Pancreas (tissue), 10 donors: ENCODE results near the gene HOXA6. TPM values are rescaled to one million over a fixed set of nuclear protein-coding genes. Genes with fewer than 3 reads are reported as not detected.
A peak's percentile ranks its signal among the peaks of the same experiment; 100 is the strongest.

Experiments
- ATAC-seq, 4 donors: fragments of 200-7000 bp; cut with Tn5 transposase; one replicate each; pipeline versions ENCODE4 v1.8.0 to v1.9.1; 2020; ENCODE audit warnings: mild to moderate bottlenecking in 4 of 4, moderate library complexity in 4 of 4
- DNase-seq, 6 donors: peaks; one replicate each; pipeline ENCODE4 v3.0.0-alpha.2; 2020
- FAIRE-seq: peaks from 2 replicates; lab custom pipeline; 2012; peaks lifted over from hg19 to GRCh38; lab: Jason Lieb, UNC
- H3K27ac ChIP-seq, 4 donors: fragments of 200-600 bp; sonication (generic); 1 replicate in 3 of 4; 2 replicates in 1 of 4; pipeline versions ENCODE4 v1.5.0 to v1.8.0; 2020
- H3K27me3 ChIP-seq, 4 donors: fragments of 200-600 bp; one replicate each; pipeline ENCODE4 v1.8.0; 2021
- H3K36me3 ChIP-seq, 3 donors: fragments of 200-600 bp; sonication (generic) in 1 of 3; one replicate each; pipeline versions ENCODE4 v1.5.0 to v1.8.0; 2020 to 2021
- H3K4me1 ChIP-seq, 3 donors: fragments of 200-600 bp; one replicate each; pipeline ENCODE4 v1.8.0; 2021
- H3K4me3 ChIP-seq, 4 donors: fragments of 200-600 bp; sonication (generic) in 2 of 4; one replicate each; pipeline versions ENCODE4 v1.5.0 to v1.8.0; 2020 to 2021
- H3K9me3 ChIP-seq, 4 donors: fragments of 200-600 bp; one replicate each; pipeline ENCODE4 v1.8.0; 2021
- WGBS, 2 donors: extraction: QIAGEN DNeasy Blood & Tissue Kit; methylation state at CpG; one replicate each; pipeline ENCODE4 v1.1.7; 2013; 5-methylcytosine and 5-hydroxymethylcytosine counted together
- intact Hi-C, 3 donors: fragments of 100-400 bp; cut with DNase I; formaldehyde crosslinking; loops; one replicate each; pipeline versions ENCODE4 v1.11.1 to v1.14.2; 2022
- polyA plus RNA-seq, 2 donors: library from polyadenylated mRNA; stranded (reverse); fragments of 200-250 nt; gene quantifications; one replicate each; pipeline ENCODE4 v1.2.3, GENCODE V29; 2013
- total RNA-seq, 6 donors: library from RNA; stranded (reverse); fragmentation: NEBNext Ultra II Directional in 4 of 6; extraction: Animal tissue kit (Norgen Biotek cat#: 25700) in 4 of 6; gene quantifications; one replicate each; pipeline versions ENCODE4 v1.2.1 to v1.2.4, GENCODE V29; 2021 to 2023
- TF ChIP-seq, protein P1 (sequence below), 4 donors: fragments of 200-600 bp; sonication (generic) in 3 of 4; IDR thresholded peaks; one replicate each; pipeline versions ENCODE4 v1.5.0 to v1.8.0; 2021; ENCODE audit warnings: antibody characterized with exemption in 4 of 4
- donor health status: healthy with polysubstance abuse.
- donor health status: DM: no; HTN: no; CAD: no; lungs with moderate emphysema.
- donor health status: DM: no; HTN: no; CAD: no.
- donor health status: control.
- donor health status: control.
- donor health status: Bipolar disorder and iron deficiency.
- donor health status: DM: yes; HTN: yes; CAD: no.
- donor health status: DM: no; HTN: no; CAD: no.
- donor health status: DM: no; HTN: no; CAD: no.
- donor health status: DM: yes; HTN: yes; CAD: no.

HOXA6 gene
- total and polyA plus RNA-seq, 8 donors: 0.12 to 0.34 TPM; not detected in 6

DNA sequence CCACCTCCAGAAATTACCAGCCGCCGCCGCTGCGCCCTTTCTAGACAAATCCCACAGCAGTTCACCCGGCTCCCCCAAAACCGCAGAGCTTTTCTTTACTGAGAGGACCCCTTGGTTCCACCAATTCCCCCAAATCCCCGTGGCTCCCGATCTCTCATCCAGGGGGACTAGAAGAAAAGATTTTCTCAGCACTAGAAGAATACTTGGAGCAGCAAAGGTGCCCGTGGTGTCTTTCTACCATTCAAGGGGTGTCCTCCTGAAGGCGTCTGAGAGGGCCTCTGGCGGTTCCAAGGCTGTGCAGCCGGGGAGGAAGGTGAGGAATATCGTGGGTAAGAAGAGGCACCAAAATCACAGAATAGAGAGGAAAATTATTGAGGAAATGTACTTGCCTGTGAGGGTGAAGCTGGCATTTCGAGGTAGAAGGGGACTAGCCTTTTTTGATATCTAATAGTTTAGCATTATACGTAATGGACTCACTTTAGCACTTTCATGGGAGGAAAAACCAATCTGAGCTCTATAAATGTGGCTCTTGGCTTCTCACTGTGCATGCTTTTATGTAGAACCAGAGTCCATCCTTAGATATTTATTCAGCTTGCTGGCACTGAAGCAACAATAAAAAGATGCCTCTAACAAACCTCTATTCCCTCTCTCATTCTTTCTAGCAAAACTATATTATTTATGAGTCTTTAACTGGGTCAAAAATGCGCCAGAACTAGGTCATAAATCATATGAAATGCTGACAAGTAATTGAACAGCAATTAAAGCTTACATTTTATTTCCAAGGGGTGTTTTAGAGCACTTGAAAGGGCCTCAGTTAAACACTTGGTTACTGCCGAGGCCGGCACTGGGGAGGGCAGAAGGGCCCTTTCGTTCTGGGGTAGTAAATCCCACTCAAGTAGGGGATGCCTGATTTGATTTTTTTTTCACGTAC, 31.3 kb downstream of the HOXA6 start:
- no peaks in the 10 kb centered on the region for H3K36me3 ChIP-seq
- H3K4me1 ChIP-seq: no peaks in the 10 kb centered on the region
- H3K27me3 ChIP-seq: peaks cover 0 to 60% (median 2%) of the 10 kb centered on the region in 4 donors
- ATAC-seq (no peak), DNase-seq (no peak), FAIRE-seq (no peak)
- intact Hi-C loops: no loop called here
- H3K4me3 ChIP-seq: peak overlapping the region in 2 of 4 donors; percentile 19 to 34
- TF ChIP-seq, protein P1, sequence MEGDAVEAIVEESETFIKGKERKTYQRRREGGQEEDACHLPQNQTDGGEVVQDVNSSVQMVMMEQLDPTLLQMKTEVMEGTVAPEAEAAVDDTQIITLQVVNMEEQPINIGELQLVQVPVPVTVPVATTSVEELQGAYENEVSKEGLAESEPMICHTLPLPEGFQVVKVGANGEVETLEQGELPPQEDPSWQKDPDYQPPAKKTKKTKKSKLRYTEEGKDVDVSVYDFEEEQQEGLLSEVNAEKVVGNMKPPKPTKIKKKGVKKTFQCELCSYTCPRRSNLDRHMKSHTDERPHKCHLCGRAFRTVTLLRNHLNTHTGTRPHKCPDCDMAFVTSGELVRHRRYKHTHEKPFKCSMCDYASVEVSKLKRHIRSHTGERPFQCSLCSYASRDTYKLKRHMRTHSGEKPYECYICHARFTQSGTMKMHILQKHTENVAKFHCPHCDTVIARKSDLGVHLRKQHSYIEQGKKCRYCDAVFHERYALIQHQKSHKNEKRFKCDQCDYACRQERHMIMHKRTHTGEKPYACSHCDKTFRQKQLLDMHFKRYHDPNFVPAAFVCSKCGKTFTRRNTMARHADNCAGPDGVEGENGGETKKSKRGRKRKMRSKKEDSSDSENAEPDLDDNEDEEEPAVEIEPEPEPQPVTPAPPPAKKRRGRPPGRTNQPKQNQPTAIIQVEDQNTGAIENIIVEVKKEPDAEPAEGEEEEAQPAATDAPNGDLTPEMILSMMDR (IDR thresholded peaks at IDR 0.05): no peak
- H3K27ac ChIP-seq: no peak overlapping the region
- 33 to 47% methylated on average over 20 of the region's 20 CpGs for WGBS, 2 donors
- no peaks in the 10 kb centered on the region for H3K9me3 ChIP-seq

DNA sequence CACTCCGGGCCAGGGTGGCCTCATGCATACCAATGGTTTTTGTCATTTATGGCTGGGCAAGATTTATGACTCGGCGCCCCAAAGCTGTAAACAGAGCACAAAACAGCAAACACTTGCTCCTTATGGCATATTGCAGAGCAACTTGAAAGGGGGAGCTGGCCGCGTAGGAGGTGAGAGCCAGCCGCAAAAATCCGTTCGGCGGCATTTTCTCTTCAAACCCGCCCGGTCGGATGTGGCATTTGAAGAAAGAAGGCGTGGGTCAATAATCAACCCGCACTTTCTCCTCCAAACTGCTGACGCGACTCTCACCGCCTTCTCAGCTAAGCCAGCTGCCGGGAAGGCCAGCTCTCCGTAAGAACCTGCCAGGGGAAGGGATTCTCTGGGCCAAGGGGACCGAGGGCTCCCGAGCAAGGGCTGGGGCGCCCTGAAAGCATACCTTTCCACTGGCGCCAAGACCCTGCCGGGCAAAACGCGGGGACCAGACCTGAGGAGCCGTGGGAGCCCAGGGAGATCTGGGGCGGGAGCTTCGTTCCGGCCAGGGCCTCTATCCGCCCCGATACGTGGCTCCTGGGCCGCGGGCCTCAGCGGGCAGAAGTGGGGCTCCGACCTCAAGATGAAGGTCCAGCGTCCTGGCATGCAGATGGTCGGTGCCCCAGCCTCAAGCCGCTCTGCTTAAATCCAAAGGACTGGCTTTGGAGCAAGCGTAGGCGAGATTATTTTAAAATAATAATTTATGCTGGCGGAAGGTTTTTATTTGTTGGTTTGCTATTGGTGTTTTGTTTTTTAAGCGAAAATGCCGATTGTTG, 32.1 kb downstream of the HOXA6 start:
- H3K27ac ChIP-seq: peak overlapping the region in 2 of 4 donors; percentile 44
- intact Hi-C loops: no loop called here
- WGBS, 2 donors: 15 to 19% methylated on average over 45 of the region's 45 CpGs
- no peak for FAIRE-seq
- no peaks in the 10 kb centered on the region for H3K4me1 ChIP-seq
- peak in 1 of 6 donors; percentile 60 for DNase-seq
- peak in 3 of 4 donors; percentile 9 to 29 (median 28) for ATAC-seq
- peak overlapping the region in 3 of 4 donors; percentile 2 to 34 (median 19) for H3K4me3 ChIP-seq
- H3K9me3 ChIP-seq: no peaks in the 10 kb centered on the region
- no peaks in the 10 kb centered on the region for H3K36me3 ChIP-seq
- peaks cover 0 to 59% (median 2%) of the 10 kb centered on the region in 4 donors for H3K27me3 ChIP-seq
- TF ChIP-seq, protein P1 (IDR thresholded peaks at IDR 0.05): no peak

DNA sequence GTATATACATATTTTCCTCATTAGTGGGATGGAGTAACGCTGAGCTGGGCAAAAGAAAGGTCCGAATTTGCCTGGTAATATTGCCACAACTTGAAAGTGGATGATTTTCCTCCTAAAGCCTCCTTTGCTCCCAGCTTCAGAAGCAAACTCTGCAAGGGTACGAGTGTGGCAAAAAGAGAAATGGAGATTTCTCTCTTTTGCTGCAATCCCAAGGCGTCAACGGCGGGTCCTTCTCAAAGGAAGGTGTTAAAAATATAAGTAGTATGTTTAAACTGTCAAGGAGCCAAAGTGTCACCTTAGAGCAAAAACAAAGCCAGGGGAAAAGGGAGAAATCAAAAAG, 32.7 kb downstream of the HOXA6 start:
- Histone ChIP-seq H3K27me3 (peaks cover 0 to 57% (median 2%) of the 10 kb centered on the region in 4 donors), H3K36me3 (no peaks in the 10 kb centered on the region), H3K27ac (peak overlapping the region in 1 of 4 donors; percentile 44), H3K4me1 (no peaks in the 10 kb centered on the region), H3K4me3 (peak overlapping the region in 3 of 4 donors; percentile 2 to 34 (median 19)), H3K9me3 (no peaks in the 10 kb centered on the region)
- FAIRE-seq (no peak), ATAC-seq (no peak), DNase-seq (no peak)
- WGBS, 2 donors: 29 to 35% methylated on average over 6 of the region's 6 CpGs
- intact Hi-C loops: no loop called here
- TF ChIP-seq, protein P1 (IDR thresholded peaks at IDR 0.05): no peak

DNA sequence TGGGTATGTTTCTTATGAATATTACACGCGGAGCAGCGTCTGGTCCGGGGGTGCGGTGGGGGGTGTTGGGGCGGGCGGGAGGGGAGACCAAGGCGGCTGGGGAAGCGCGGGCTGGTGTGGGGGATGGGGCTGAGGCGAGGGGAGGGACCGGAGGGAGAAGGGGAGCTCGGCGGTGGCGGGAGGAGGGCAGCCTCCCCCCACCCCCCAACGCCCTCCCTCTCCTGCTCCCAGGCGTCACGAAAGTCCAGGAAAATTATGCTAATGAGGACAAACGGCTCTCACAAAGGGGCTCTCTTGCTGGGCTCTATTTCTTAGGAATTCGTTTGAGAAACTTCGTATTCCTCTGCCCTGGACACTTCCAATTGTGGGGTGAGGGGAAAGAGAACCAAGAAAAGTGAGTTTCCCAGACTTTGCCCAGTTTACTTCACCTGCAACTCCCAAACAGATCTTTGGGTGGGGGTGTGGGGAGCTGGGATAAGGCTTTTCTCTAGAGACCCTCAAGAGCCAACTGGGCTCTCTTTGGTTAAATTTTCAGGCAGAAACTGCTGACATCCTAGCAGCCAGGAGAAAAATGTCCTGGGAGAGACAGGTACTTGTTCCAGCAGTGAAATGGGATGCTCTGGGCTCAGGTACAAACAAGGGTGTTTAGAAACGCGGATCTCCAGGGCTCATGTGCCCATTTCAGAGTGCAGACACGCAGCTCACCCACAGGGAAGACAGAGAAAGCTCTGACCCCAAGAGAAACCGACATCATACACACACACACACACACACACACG, 33.4 kb downstream of the HOXA6 start:
- WGBS, 2 donors: 12 to 13% methylated on average over 18 to 26 of the region's 26 CpGs
- Histone ChIP-seq H3K27me3 (peaks cover 0 to 57% (median 2%) of the 10 kb centered on the region in 4 donors), H3K36me3 (no peaks in the 10 kb centered on the region), H3K4me1 (no peaks in the 10 kb centered on the region), H3K4me3 (peak overlapping the region in 1 of 4 donors; percentile 18), H3K9me3 (no peaks in the 10 kb centered on the region), H3K27ac (peak overlapping the region in 1 of 4 donors; percentile 69)
- intact Hi-C loops: no loop called here
- FAIRE-seq: no peak
- peak in 2 of 4 donors; percentile 24 to 30 for ATAC-seq
- TF ChIP-seq, protein P1 (IDR thresholded peaks at IDR 0.05): no peak
- DNase-seq: no peak
